Spleen (tissue), 7 donors: ENCODE measurements around the gene SPATA33.

Source experiments
- CTCF ChIP-seq, 11 experiments: fragments of 200-600 bp in 7 of 11; fragments of 450-650 bp in 4 of 11; sonication (generic) in 4 of 11; IDR thresholded peaks in 8 of 11; conservative IDR thresholded peaks in 3 of 11; 1 replicate in 7 of 11; 2 replicates in 4 of 11; pipeline versions ENCODE4 v1.4.0 to v1.8.0; 2016 to 2021; ENCODE audit warnings: antibody characterized with exemption in 11 of 11, inconsistent platforms in 4 of 11, mild to moderate bottlenecking in 1 of 11
- POLR2A ChIP-seq, 3 donors: fragments of 450-650 bp; IDR thresholded peaks; one replicate each; pipeline ENCODE4 v1.5.1; 2017; ENCODE audit warnings: antibody characterized with exemption in 3 of 3, mild to moderate bottlenecking in 1 of 3
- POLR2AphosphoS5 ChIP-seq, 3 donors: sonication (generic); formaldehyde crosslinking; IDR thresholded peaks; one replicate each; pipeline ENCODE4 v1.5.1; 2017; ENCODE audit warnings: antibody characterized with exemption in 3 of 3
- donor health status: DM: no; HTN: no; CAD: no; lungs with moderate emphysema.
- donor health status: DM: no; HTN: no; CAD: no.
- donor health status: DM: no; HTN: no; CAD: no.

GRCh38 chr16:89712274-89712781 lies 54.7 kb downstream of the SPATA33 start:
- TF ChIP-seq POLR2AphosphoS5 (IDR thresholded peaks at IDR 0.05) (no peak), POLR2A (IDR thresholded peaks at IDR 0.05) (no peak), CTCF (IDR thresholded peaks at IDR 0.05 in 8 of 11, conservative IDR thresholded peaks at IDR 0.05 in 3 of 11) (no peak)
